ENCODE data around the gene KCNA1.

- TF ChIP-seq EZH2 (IDR thresholded peaks at IDR 0.05), result no peak
- TF ChIP-seq POLR2AphosphoS5 (IDR thresholded peaks at IDR 0.05; ENCODE audit: borderline replicate concordance, low read depth, low read length), result no peak
- no peak for TF ChIP-seq FOXP2 (optimal IDR thresholded peaks at IDR 0.05; ENCODE audit: control extremely low read depth, extremely low read length, insufficient read depth)
These were observed 38.2 kb upstream of the KCNA1 start for GRCh38 chr12:4871514-4871913.
